GM21381 (cell line): Measurements from ENCODE around the gene C16orf78.
"Not testable (repeated sequence)": the region's sequence is repeated elsewhere in the genome, so short reads cannot be mapped to it uniquely, and the experiment has no call there.

Experiments used
- ATAC-seq: cut with Tn5 transposase; IDR thresholded peaks from one replicate; pipeline ENCODE4 v1.9.1; 2021; ENCODE audit warnings: mild to moderate bottlenecking, moderate library complexity; ENCODE audit not compliant: unreplicated experiment

Gene C16orf78

GRCh38 chr16:49349446-49350168 lies 24.0 kb upstream of the C16orf78 start:
- ATAC-seq = no peak

- no peak for ATAC-seq
Measured at GRCh38 chr16:49350265-49351095, 23.1 kb upstream of the C16orf78 start.

GRCh38 chr16:49351096-49351487 lies 22.5 kb upstream of the C16orf78 start:
- no peak for ATAC-seq

- ATAC-seq = no peak
Measured at GRCh38 chr16:49352892-49353291, 20.7 kb upstream of the C16orf78 start.

- ATAC-seq = no peak
Measured at GRCh38 chr16:49353680-49354079, 19.9 kb upstream of the C16orf78 start.

GRCh38 chr16:49354101-49354500 lies 19.5 kb upstream of the C16orf78 start:
- no peak for ATAC-seq

- no peak for ATAC-seq
Measured at GRCh38 chr16:49354991-49355390, 18.6 kb upstream of the C16orf78 start.

GRCh38 chr16:49355933-49356665 lies 17.5 kb upstream of the C16orf78 start:
- ATAC-seq = no peak

GRCh38 chr16:49356728-49357488 lies 16.7 kb upstream of the C16orf78 start:
- no peak for ATAC-seq

GRCh38 chr16:49359591-49359990 lies 14.0 kb upstream of the C16orf78 start:
- ATAC-seq = no peak

- not testable (repeated sequence) for ATAC-seq
Measured at GRCh38 chr16:49361731-49362130, 11.9 kb upstream of the C16orf78 start.

- ATAC-seq = no peak
Measured at GRCh38 chr16:49362230-49362629, 11.4 kb upstream of the C16orf78 start.

- peak; percentile 85 for ATAC-seq
Measured at GRCh38 chr16:49365711-49366509, 7.7 kb upstream of the C16orf78 start.

- peak; percentile 64 for ATAC-seq
Measured at GRCh38 chr16:49366669-49367068, 6.9 kb upstream of the C16orf78 start.

- no peak for ATAC-seq
Measured at GRCh38 chr16:49369651-49370611, 3.7 kb upstream of the C16orf78 start.

- no peak for ATAC-seq
Measured at GRCh38 chr16:49376206-49376605, 2.6 kb downstream of the C16orf78 start.

- no peak for ATAC-seq
Measured at GRCh38 chr16:49377196-49377755, 3.7 kb downstream of the C16orf78 start.

GRCh38 chr16:49378238-49378637 lies 4.6 kb downstream of the C16orf78 start:
- no peak for ATAC-seq
